SW480 (cell line): ENCODE measurements around the gene PAM.
"Not testable (repeated sequence)": the region's sequence is repeated elsewhere in the genome, so short reads cannot be mapped to it uniquely, and the experiment has no call there.

Experiments
- DNase-seq: peaks from one replicate; pipeline ENCODE4 v3.0.0-alpha.2; 2016; ENCODE audit warnings: low spot score

Gene PAM

DNA sequence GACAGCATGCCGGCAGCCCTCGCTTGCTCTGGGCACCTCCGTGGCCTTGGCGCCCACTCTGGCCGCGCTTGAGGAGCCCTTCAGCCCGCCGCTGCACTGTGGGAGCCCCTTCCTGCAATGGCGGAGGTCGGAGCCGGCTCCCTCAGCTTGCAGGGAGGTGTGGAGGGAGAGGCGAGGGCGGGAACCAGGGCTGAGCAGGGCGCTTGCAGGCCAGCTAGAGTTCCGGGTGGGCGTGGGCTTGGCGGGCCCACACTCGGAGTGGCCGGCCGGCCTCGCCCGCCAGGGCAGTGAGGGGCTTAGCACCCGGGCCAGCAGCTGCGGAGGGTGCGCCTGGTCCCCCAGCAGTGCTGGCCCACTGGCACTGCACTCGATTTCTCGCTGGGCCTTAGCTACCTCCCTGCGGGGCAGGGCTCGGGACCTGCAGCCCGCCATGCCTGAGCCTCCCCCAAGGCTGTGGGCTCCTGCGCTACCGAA lies 3.2 kb upstream of the PAM start:
- DNase-seq, result not testable (repeated sequence)

DNA sequence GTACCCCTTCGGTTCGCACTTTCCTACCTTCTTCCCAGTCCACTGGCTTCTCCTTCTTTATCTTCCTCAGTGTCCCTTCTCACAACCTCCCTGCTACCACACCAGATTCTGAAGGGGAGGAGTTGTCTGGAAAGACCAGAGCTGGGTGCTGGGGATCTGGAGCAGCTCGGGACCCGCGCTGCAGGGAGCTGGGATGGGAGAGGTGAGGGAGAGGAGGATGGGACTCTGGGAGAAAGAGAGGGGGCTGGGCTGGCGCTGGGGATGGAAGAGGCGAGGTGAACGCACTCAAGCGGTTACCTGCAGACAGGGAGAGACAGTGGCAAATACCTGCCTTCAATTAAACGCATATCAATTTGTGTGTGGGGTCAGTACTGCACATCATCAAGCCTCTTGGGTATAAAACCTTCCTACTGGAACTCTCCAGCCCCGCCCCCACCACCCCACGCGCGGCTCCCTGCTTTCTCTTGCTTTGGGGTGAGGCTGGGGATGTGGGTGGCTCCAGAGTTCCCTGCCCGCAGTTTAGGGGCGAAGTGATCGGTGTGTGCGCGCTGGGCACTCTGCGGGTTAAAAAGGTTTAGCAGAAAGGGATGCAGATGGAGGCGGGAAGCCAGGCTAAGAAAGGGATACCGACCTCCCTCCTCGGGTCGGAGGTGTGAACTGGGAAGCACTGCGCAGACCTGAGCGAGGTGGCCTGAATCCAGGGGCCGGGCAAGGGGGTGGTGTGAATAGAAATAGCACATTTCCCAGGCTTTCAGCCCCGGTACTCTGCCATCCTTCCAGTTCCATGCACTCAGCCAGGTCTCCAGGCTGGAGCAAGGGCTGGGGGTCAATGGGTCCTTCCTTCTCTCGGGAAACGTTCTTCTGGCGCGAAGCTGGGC lies 977 bp upstream of the PAM start:
- DNase-seq, result peak; percentile 66

DNA sequence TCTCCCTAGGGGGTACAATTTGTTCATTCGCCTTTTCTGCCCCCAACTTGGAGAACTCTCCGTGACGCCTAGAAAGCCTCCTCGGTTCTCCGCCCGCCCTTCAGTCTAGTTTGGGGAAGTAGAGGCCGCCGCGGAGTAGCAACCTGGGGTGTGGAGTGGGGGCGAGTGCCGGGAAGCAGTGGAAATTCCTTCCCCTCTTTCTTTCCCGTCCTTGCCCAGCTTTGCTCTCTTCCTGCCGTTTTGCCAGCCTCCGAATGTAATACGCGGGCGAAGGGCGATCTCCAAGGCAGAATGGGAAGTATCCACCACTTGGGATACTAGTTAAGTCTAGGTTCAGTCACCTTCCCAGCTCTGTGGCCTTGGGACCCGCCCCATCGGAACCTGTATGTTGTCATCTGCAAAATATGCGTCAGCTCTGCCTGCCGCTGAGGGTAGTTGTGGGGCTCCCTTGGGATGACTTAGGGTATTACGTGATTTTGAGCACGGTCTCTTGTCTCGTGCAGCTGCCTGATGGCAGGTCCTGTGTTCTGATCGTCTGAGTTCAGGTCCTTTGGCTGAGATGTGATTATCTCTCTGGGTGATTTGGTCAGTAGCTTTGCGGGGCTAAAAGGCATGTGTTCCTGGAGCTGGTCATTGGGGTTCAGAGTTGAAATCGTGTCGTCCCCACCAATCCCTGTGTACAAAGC lies 724 bp downstream of the PAM start:
- DNase-seq, result peak; percentile 97

DNA sequence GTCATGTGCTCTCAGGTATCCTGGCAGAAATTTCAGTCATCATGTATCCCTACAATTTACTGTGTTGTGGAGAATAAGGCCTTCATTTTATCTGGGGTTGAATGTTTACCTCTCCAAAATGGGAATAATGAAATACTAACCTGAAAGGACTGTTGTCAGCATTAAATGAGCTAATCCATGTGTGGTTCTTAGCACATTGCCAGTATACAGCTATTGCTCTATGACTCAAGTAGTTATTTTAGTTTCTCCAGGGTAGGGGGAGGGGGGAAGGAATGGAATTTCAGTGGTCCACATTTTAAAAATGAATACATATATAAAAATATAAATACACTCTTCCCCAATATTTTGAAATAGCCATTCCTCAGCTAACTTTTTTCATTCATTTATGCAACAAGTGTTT lies 3.5 kb downstream of the PAM start:
- no peak for DNase-seq

DNA sequence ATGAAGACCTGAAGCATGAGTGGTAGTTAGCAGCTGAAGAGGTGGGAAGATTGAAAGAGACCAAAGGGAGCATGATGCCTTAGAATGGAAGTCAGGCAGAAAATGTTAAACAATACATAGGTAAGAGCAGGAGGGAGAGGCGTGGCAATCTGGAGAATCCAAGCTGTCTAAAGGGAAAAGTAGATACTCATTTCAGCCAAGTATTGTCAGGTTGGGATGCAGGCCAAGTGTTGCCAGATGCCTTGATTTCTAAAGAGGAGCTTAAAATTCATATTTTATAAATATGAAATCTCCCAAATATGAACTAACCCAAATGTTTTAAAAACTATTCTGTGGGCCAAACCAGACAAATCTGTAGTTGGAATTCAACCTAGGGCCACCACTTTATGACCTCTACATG lies 4.2 kb downstream of the PAM start:
- DNase-seq, result no peak

DNA sequence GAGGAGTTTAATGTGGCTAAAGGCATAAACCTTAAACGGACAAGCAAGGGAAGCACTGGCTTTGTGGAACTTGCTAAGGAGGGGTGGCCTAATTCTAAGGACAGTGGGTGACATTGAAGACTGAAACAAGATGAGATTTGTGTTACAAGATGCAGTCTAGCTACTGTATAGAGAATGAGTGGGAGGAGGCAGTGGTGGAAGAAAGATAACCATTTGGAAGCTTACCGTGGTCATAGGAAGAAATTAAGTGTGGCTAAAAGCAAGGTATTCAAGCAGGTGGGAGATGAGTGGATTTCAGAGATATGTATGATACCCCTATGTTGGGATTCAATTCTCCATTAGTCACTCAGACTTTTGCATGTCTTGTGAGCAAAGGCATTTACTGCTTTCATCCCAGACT lies 4.6 kb downstream of the PAM start:
- DNase-seq, result no peak

DNA sequence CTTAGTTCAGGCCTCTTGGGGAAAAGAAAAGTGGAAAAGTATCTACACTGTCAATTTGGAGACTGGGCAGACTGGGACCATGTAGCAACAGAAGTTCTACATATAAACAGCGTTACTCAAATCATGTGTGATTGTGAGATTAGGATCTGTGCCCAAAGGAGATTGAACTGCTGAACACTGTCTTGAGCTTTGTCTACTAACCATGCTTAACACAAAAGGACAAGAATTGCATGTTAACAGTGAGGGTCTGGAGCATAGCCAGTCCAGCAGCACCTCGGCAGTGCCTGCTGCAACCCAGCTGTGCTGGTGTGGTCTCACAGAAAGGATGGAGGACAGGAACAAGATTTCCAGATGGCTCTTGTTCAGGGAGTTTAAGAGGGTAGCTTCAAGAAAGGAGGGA lies 5.7 kb downstream of the PAM start:
- DNase-seq, result no peak

DNA sequence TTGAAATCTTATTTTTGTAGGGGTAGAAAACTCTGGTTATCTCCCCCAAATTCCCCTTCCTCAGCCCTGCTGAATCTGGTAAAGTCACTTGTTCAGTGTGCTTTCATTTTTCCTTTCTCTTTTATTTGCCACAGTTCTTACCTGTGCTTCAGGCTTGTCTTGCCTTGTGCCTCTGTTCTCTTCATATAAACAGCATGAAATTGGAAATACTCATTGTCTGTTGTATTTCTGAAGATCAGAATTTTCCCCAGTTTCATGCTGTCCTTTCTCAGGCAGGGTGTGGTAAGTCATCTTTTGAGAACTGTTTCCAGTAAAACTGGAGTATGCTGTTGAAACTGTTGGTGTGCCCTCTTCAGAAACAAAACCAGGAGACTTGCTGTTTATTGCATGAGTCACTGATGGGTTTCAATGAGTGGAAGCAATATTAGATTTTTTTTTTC lies 7.0 kb downstream of the PAM start:
- DNase-seq, result peak; percentile 53

DNA sequence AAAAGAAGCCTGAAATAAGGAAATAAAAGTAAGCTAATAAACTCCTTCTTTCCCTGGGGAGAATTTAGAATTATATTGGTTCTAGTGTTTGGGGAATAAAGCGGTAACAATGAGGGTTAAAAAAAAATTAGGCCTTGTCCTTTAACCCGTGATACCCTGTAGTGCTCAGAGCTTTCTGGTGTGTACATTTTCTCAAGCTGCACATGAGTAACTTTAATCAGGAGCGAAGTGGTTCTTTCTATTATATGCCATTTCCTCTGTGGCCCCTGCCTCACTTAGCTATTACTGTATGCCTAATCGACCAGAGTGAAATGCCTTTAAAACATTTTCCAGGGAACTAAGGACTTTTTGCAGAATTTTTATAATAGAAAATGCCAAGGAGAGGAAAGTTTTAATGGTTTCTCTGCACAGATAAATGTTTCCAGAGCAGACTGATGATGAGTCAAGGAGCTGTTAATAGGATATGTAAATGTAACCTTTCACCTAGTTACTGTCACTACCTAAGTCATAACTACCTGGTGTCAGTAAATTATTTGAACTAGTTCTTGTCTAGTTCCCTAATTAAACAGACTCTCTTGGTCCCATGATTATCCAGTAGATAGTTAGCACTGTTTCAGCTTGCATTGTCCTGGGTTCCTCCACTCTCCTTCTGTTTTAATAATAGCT lies 7.6 kb downstream of the PAM start:
- peak; percentile 24 for DNase-seq

DNA sequence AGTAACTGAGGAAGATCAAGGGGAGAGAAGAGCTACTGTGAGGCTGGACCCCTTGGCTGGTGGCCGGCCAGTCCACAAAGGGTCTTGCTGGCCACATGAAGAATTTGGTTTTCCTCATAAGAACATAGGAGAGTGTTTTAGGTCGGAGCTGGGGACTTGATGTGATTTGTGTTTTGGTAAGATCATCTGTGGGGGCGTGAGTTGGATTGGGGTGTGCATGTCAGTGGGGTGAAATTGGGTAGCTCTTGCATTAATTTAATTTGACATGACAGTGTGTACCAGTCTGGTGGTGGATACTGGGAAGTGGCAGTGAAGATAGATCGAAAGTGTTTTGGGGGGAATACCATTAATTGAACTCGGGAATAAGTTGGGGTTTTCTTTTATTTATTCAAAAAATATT lies 8.6 kb downstream of the PAM start:
- DNase-seq, result no peak

DNA sequence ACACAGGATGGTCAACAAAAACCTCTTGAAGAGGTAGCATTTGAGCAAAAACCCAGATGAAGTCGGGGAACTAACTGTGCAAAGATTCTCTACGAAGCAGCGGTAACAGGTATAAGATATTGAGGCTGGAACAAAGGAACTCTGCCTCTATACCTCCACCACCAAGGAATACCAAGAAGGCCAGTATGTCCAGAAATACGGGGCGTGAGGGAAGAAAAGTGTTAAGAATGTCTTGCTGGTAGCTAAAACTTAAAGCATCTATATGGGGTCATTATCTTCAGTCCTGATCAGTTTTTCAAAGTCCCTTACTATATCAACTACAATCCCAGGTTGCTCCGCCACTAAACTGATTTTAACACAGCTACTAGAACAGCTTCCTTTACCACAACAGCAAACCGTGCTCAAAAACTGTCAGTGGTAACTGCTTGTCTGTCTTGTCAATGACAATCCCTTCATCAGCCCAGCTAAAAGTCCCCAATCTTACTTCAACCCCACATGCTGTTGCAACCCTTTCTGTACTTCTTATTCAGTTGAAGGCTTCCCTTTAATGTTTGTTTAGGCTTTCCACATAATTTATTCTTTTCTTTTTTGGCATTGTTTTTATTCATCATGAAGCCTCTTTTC lies 9.4 kb downstream of the PAM start:
- no peak for DNase-seq

DNA sequence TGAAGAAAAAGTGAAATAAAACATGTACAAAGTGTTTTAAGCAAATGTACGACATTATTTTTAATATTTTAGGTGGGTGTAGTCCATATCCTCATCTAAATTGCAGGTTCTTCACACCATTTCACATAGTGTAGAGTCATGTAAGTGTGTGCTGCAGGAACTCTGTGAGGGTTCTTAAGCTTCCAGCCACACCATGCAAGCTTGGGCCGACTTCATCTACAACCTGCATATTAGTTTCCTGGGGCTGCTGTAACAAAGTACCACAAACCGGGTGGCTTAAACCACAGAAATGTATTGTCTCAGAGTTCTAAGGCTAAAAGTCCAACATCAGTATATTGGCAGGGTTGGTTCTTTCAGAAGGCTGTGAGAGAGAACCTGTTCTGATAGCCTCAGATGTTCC lies 10.2 kb downstream of the PAM start:
- DNase-seq, result no peak

DNA sequence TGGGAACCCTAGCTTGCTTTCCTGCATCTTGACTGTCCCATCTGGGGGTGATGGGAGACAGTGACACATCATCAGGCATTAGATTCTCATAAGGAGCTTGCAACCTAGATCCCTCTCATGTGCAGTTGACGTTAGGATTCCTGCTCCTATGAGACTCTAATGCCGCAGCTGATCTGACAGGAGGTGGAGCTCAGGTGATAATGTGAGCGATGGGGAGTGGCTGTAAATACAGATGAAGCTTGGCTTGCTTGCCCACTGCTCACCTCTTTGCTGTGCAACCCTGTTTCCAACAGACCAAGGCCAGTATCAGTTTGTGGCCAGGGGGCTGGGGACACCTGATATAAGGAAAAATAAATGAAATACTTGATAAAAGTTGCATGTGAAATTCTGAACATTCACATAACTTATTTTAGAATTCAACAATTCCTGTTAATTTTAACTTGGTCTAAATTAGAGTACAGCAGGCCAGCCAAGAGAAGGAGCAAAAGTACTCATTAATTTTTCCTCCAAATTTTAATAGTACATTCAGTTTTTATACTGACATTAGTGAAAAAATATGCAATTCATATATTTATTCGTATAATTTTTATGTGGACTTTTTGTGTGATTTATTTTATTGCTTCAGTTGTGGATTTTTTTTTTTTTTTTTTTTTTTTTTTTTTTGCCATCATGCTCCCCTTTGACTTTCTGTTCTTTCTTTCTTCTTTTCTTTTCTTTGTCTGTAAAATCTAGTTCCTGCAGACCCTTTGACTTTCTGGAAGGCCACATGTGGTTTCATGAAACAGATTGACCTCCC lies 11.4 kb downstream of the PAM start:
- DNase-seq, result no peak

DNA sequence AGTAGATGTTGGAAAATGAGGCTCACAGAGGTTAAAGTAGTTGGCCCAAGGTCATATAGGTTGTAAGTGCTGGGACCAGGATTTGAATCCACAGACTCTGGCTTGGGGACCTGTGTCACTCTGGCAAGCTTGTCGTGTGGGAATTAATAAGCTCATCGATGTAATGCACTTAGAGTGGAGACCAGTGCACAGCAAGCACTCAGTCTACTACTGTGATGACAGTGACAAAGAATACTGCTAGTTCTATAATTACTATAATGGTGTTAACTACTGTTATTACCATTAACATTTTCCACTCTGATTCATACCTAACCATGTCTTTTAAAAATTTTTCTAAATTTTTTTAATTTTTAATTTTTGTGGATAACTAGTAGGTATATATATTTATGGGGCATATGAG lies 12.8 kb downstream of the PAM start:
- no peak for DNase-seq

DNA sequence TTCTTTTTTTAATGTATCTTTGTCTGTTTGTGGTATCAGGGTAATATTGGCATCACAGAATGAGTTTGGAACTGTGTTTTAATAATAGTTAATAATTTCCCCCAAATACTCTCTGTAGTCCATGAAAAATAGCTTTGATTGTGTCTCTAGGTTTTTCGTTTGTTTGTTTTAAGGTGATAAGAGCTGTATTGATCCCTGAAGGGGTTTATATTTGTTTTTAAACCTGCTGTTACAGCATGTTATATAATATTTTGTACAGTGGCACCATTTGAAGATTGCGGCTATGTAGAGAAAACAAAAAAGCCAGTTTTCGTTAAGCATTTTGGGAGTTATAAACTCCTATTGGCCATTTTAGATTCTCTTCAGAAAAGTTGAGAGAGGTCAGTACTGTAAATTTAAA lies 15.7 kb downstream of the PAM start:
- no peak for DNase-seq

DNA sequence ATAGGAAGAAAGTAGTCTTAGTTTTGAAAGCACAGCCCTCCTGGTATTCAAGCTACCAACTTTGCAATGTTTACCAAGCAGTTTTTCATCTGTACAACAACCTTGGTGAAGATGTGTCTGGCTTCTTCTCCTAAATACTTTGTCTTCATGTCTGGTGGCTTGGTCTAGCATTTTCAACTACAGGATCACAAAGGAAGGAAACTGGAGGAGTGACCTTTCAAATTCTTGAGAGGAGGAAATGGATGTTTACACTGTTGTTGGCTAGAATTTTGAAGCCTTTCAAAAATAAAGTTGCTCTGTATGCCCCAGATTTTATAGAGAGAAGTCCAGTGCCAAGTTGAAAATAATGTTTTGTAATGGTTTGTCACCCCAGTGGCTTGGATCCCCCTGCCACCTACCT lies 16.3 kb downstream of the PAM start:
- no peak for DNase-seq

DNA sequence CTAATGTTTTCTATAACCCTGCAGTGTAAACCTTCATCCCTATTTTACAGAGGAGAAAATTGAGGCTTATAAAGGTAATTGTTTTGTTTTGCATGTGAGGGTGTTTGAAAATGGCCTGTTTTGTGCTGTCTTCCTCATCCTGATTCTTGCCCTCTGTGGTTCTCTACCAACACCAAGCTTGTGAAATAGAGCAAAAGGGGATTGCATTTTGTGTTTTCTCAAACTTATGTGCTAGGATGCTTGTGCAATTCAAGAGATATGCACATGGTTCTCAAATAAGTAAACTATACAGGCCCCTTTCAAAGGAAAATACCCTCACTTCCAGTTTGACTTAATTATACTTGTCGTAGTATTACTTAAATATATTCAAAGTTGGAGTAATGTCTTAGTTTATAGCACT lies 17.2 kb downstream of the PAM start:
- DNase-seq, result no peak

DNA sequence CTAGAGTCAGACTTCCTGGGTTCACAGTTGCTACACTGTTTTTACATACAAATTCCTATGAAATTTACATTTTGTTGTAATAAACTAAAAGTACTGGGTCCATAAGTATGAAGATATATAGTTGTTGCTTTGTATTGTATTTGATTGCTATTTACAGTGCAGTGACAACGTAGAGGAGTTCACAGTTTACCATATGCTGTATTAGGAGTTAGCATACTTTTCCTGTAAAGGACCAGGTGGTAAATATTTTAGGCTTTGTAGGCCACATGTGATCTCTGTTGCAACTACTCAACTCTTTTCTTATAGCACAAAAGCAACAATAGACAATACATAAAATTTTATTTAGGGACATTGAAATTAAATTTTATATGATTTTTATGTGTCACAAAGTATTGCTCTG lies 18.0 kb downstream of the PAM start:
- no peak for DNase-seq

DNA sequence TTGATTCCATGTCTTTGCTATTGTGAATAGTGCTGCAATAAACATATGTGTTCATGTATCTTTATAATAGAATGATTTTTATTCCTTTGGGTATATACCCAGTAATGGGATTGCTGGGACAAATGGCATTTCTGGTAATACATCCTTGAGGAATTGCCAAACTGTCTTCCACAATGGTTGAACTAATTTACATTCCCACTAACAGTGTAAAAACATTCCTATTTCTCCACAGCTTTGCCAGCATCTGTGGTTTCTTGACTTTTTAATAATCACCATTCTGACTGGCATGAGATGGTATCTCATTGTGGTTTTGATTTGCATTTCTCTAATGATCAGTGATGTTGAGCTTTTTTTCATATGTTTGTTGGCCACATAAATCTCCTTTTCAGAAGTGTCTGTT lies 20.7 kb downstream of the PAM start:
- DNase-seq, result not testable (repeated sequence)

DNA sequence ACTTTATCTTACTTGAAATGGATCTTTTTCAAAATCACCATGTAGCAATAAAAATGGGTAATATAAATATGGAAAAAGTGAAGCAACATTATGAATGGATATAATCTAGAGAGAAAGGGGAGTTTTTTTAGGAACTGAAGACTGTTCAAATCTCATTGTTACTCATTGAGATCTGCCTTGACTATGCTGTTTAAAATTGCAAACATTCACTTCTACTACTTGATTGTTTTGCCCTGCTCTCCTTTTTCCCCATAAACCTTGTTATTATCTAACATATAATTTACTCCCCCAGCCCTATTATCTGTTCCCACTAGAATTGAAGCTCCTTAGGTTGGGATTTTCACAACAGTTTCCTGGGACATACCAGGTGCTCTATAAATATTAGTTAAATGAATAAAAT lies 22.0 kb downstream of the PAM start:
- no peak for DNase-seq

DNA sequence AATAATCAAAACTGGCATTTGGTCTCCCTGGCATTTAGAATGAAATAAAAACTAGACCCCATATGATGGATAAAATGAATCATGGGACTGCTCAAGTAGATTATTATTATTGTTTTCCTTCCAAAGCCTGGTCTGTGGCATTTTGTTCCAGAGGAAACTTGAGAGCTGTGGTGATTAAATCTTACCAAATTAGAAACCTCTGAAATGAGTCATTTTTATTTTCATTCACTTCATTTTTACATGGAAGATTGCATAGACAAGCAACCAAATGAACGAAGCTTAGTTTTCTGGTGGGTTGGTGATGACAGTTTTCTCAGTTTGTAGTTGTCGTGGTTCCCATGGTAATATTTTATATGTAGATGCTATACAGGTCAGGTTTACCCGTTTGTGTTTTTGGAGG lies 23.4 kb downstream of the PAM start:
- DNase-seq, result no peak

DNA sequence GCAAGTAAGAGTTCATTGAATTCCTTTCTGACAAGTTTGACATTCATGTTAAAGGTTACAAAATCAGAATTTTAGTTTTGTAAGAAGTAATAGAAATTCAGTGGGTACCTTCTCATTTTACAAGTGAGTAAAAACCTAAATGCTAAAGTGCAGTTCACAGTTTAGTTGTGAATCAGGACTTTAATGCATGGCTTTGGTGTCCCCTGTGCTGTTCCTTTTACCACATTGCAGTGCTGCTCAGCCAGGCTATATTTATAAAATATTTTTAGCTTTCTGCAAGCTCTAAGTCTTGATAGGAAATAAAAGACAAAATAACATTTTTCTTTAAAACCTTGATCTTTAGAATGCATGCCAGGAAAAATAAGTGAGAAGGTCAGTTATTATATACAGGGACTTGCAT lies 26.3 kb downstream of the PAM start:
- no peak for DNase-seq
